GM23338 (cell line): ENCODE measurements around the gene LRBA. TPM values are rescaled to one million over a fixed set of nuclear protein-coding genes. Genes with fewer than 3 reads are reported as not detected.

ENCODE experiments used
- ATAC-seq: fragments of 200-7000 bp; cut with Tn5 transposase; 3 replicates; pipeline ENCODE4 v1.9.1; 2020
- DNase-seq: peaks from one replicate; pipeline ENCODE4 v3.0.0-alpha.2; 2015; ENCODE audit warnings: low spot score
- H2AFZ ChIP-seq: fragments of 200-600 bp; sonication (generic); 2 replicates; pipeline ENCODE4 v1.8.0; 2016; ENCODE audit warnings: antibody characterized with exemption, mild to moderate bottlenecking, moderate library complexity
- H3F3A ChIP-seq: fragments of 200-600 bp; sonication (generic); replicated peaks from 2 replicates; pipeline ENCODE4 v1.8.0; 2017; ENCODE audit warnings: antibody characterized with exemption, mixed run types, low read depth
- H3K27ac ChIP-seq: fragments of 200-600 bp; sonication (generic); 2 replicates; pipeline ENCODE4 v1.6.1; 2016; ENCODE audit warnings: low read depth
- H3K27me3 ChIP-seq: fragments of 200-600 bp; sonication (generic); 2 replicates; pipeline ENCODE4 v1.8.0; 2016; ENCODE audit warnings: mild to moderate bottlenecking, mixed run types, moderate library complexity; ENCODE audit not compliant: insufficient read depth
- H3K36me3 ChIP-seq: fragments of 200-600 bp; sonication (generic); 2 replicates; pipeline ENCODE4 v1.8.0; 2016; ENCODE audit warnings: mild to moderate bottlenecking; ENCODE audit not compliant: insufficient read depth
- H3K4me1 ChIP-seq: fragments of 200-600 bp; sonication (generic); 2 replicates; pipeline ENCODE4 v1.8.0; 2016; ENCODE audit warnings: mild to moderate bottlenecking, moderate library complexity; ENCODE audit not compliant: insufficient read depth
- H3K4me2 ChIP-seq: fragments of 200-600 bp; sonication (generic); 2 replicates; pipeline ENCODE4 v1.7.1; 2017; ENCODE audit warnings: mixed run types
- H3K4me3 ChIP-seq: fragments of 200-600 bp; sonication (generic); 2 replicates; pipeline ENCODE4 v1.6.1; 2016; ENCODE audit warnings: mixed run types
- H3K79me2 ChIP-seq: fragments of 200-600 bp; sonication (generic); replicated peaks from 2 replicates; pipeline ENCODE4 v1.8.0; 2017; ENCODE audit warnings: mild to moderate bottlenecking; ENCODE audit not compliant: insufficient read depth
- H3K9me2 ChIP-seq: fragments of 200-600 bp; sonication (generic); 2 replicates; pipeline ENCODE4 v1.8.0; 2017; ENCODE audit not compliant: insufficient read depth
- H4K20me1 ChIP-seq: fragments of 200-600 bp; sonication (generic); replicated peaks from 2 replicates; pipeline ENCODE4 v1.8.0; 2017; ENCODE audit warnings: mild to moderate bottlenecking; ENCODE audit not compliant: insufficient read depth
- H3K27ac Mint-ChIP-seq: 2 replicates; pipeline ENCODE4 v1.8.0; 2020; ENCODE audit warnings: inconsistent platforms, mild to moderate bottlenecking, moderate library complexity, mixed read lengths
- H3K27me3 Mint-ChIP-seq: 3 replicates; pipeline ENCODE4 v1.8.0; 2022; ENCODE audit warnings: low read depth, mild to moderate bottlenecking, moderate library complexity, mixed read lengths, inconsistent platforms; ENCODE audit not compliant: insufficient read depth, poor library complexity
- H3K36me3 Mint-ChIP-seq: 3 replicates; pipeline ENCODE4 v1.8.0; 2021; ENCODE audit warnings: low read depth, mild to moderate bottlenecking, inconsistent platforms, moderate library complexity, mixed read lengths
- H3K4me1 Mint-ChIP-seq: 3 replicates; pipeline ENCODE4 v1.8.0; 2020; ENCODE audit warnings: mild to moderate bottlenecking, inconsistent platforms, mixed read lengths
- H3K4me3 Mint-ChIP-seq: 3 replicates; pipeline ENCODE4 v1.8.0; 2021; ENCODE audit warnings: moderate library complexity, mild to moderate bottlenecking, inconsistent platforms, mixed read lengths
- H3K9me3 Mint-ChIP-seq: 3 replicates; pipeline ENCODE4 v1.8.0; 2020; ENCODE audit warnings: moderate library complexity, mild to moderate bottlenecking, inconsistent platforms, mixed read lengths
- CREB1 ChIP-seq: fragments of 250-450 bp; sonication (Bioruptor Pico); IDR thresholded peaks from 2 replicates; pipeline ENCODE4 v1.5.0; 2020; ENCODE audit warnings: low read depth, mild to moderate bottlenecking, moderate library complexity
- EZH2 ChIP-seq: fragments of 200-600 bp; sonication (generic); IDR thresholded peaks from one replicate; pipeline ENCODE4 v1.8.0; 2017; ENCODE audit warnings: antibody characterized with exemption, mild to moderate bottlenecking, low read depth; ENCODE audit not compliant: unreplicated experiment
- JUNB ChIP-seq: IDR thresholded peaks from one replicate; pipeline ENCODE4 v1.6.1; 2016; ENCODE audit warnings: antibody characterized with exemption; ENCODE audit not compliant: unreplicated experiment
- REST ChIP-seq: IDR thresholded peaks from one replicate; pipeline ENCODE4 v1.6.1; 2018; ENCODE audit warnings: antibody characterized with exemption; ENCODE audit not compliant: unreplicated experiment
- ZNF114 ChIP-seq: fragments of 250-450 bp; sonication (Bioruptor Pico); IDR thresholded peaks from 2 replicates; pipeline ENCODE4 v1.5.0; 2020; ENCODE audit warnings: mild to moderate bottlenecking, moderate library complexity
- ZNF462 ChIP-seq: fragments of 250-450 bp; sonication (Bioruptor Pico); IDR thresholded peaks from 2 replicates; pipeline ENCODE4 v1.5.0; 2020; ENCODE audit warnings: mild to moderate bottlenecking, moderate library complexity
- polyA plus RNA-seq: library from polyadenylated mRNA; unstranded; fragments of >200 nt; fragmentation: Nextera tagmentation; extraction: Ambion mirVana; gene quantifications from 2 replicates; pipeline ENCODE4 v1.2.1, GENCODE V29; 2016
- total RNA-seq: library from RNA; depleted of rRNA; stranded (reverse); fragments of >200 nt; shearing (Covaris generic); gene quantifications from 2 replicates; pipeline ENCODE4 v1.2.3, GENCODE V29; 2014
- TF ChIP-seq, protein P1 (sequence below), 2 experiments: fragments of 200-600 bp in 1 of 2; sonication (generic) in 1 of 2; conservative IDR thresholded peaks; 2 replicates each; pipeline versions ENCODE4 v1.5.1 to v1.6.1; 2016 to 2017; ENCODE audit warnings: antibody characterized with exemption in 2 of 2, low read depth in 2 of 2, mild to moderate bottlenecking in 2 of 2, moderate library complexity in 1 of 2
- TF ChIP-seq, protein P2 (sequence below): IDR thresholded peaks from 2 replicates; pipeline ENCODE4 v1.6.1; 2016; ENCODE audit warnings: antibody characterized with exemption

The LRBA gene
- total and polyA plus RNA-seq, 2 experiments from 2014 or later: 23.3 to 126 TPM

DNA sequence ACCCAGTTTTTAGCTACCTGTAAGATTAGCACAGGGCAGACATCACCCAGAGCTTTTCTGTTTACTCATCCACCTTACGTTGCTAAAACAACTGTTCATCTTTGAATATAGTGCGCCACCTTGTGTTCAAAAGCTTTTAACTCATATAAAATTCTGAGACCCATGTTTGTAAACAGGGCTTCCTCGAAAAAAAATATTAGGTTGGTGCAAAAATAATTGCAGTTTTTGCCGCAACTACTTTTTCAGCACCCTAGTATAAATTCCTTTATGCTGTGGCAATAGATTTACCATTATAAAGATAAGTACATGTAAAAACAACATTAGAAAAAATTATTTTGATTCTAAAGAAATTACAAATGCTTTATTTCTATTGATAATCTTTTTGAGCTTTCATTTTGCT is 147.9 kb downstream of the LRBA start:
- no peaks in the 10 kb centered on the region for H3K4me1 ChIP-seq
- H3K4me1 Mint-ChIP-seq: no peaks in the 10 kb centered on the region
- no peaks in the 10 kb centered on the region for H3K9me3 Mint-ChIP-seq
- 0 out of 2 replicates have a peak, but pooled peaks cover 3% of the 10 kb centered on the region for H3K79me2 ChIP-seq
- no peaks in the 10 kb centered on the region for H3K27me3 ChIP-seq
- no peaks in the 10 kb centered on the region for H3F3A ChIP-seq
- H3K36me3 Mint-ChIP-seq: peaks cover 3% of the 10 kb centered on the region; the same call in 2 of the 3 replicates
- H3K4me2 ChIP-seq: no peak overlapping the region
- peak; percentile 94 for DNase-seq
- H3K4me3 ChIP-seq: no peak overlapping the region
- H2AFZ ChIP-seq: no peak overlapping the region
- H3K27ac Mint-ChIP-seq: no peak overlapping the region
- no peaks in the 10 kb centered on the region for H3K27me3 Mint-ChIP-seq
- TF ChIP-seq JUNB: no peak
- TF ChIP-seq, protein P1, sequence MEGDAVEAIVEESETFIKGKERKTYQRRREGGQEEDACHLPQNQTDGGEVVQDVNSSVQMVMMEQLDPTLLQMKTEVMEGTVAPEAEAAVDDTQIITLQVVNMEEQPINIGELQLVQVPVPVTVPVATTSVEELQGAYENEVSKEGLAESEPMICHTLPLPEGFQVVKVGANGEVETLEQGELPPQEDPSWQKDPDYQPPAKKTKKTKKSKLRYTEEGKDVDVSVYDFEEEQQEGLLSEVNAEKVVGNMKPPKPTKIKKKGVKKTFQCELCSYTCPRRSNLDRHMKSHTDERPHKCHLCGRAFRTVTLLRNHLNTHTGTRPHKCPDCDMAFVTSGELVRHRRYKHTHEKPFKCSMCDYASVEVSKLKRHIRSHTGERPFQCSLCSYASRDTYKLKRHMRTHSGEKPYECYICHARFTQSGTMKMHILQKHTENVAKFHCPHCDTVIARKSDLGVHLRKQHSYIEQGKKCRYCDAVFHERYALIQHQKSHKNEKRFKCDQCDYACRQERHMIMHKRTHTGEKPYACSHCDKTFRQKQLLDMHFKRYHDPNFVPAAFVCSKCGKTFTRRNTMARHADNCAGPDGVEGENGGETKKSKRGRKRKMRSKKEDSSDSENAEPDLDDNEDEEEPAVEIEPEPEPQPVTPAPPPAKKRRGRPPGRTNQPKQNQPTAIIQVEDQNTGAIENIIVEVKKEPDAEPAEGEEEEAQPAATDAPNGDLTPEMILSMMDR (conservative IDR thresholded peaks at IDR 0.05; ENCODE audit: low read depth in 2 of 2): peak; percentile 63 to 75
- H4K20me1 ChIP-seq: no peaks in the 10 kb centered on the region; the same call in 1 of the 2 replicates
- ATAC-seq: peak; percentile 60
- H3K36me3 ChIP-seq: peaks cover 4% of the 10 kb centered on the region; the same call in 1 of the 2 replicates
- H3K9me2 ChIP-seq: no peaks in the 10 kb centered on the region
- no peak overlapping the region for H3K27ac ChIP-seq
- no peak overlapping the region for H3K4me3 Mint-ChIP-seq

DNA sequence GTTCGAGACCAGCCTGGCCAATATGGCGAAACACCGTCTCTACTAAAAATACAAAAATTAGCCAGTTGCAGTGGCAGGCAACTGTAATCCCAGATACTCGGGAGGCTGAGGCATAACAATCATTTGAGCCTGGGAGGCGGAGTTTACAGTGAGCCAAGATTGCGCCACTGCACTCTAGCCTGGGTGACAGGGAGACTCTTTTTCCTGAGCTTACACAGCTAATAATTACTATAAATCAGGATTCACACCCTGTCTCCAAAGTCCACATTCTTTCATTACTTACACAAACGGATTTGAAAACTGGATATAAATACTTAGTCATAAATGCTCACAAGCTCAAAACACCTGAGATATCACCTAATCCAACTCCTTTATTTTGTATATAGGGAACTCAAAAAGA is 151.6 kb downstream of the LRBA start:
- peaks cover 4% of the 10 kb centered on the region; the same call in 2 of the 3 replicates for H3K36me3 Mint-ChIP-seq
- no peaks in the 10 kb centered on the region for H3K27me3 Mint-ChIP-seq
- H3K27ac ChIP-seq: no peak overlapping the region
- no peaks in the 10 kb centered on the region for H3K4me1 Mint-ChIP-seq
- ATAC-seq (no peak), DNase-seq (no peak)
- no peaks in the 10 kb centered on the region for H3K27me3 ChIP-seq
- H3K9me2 ChIP-seq: no peaks in the 10 kb centered on the region
- H4K20me1 ChIP-seq: no peaks in the 10 kb centered on the region; the same call in 1 of the 2 replicates
- no peaks in the 10 kb centered on the region for H3K36me3 ChIP-seq
- H3K4me2 ChIP-seq: no peak overlapping the region
- H3K9me3 Mint-ChIP-seq: no peaks in the 10 kb centered on the region
- H3K27ac Mint-ChIP-seq: no peak overlapping the region
- H3F3A ChIP-seq: no peaks in the 10 kb centered on the region
- no peak overlapping the region for H3K4me3 Mint-ChIP-seq
- no peaks in the 10 kb centered on the region for H3K4me1 ChIP-seq
- TF ChIP-seq ZNF462 (CRISPR knock-in tag) (no peak), REST (no peak), CREB1 (CRISPR knock-in tag) (no peak), EZH2 (no peak), JUNB (no peak), ZNF114 (CRISPR knock-in tag) (no peak)
- TF ChIP-seq, protein P2, sequence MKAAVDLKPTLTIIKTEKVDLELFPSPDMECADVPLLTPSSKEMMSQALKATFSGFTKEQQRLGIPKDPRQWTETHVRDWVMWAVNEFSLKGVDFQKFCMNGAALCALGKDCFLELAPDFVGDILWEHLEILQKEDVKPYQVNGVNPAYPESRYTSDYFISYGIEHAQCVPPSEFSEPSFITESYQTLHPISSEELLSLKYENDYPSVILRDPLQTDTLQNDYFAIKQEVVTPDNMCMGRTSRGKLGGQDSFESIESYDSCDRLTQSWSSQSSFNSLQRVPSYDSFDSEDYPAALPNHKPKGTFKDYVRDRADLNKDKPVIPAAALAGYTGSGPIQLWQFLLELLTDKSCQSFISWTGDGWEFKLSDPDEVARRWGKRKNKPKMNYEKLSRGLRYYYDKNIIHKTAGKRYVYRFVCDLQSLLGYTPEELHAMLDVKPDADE: no peak
- 0 out of 2 replicates have a peak, but pooled peaks cover 3% of the 10 kb centered on the region for H3K79me2 ChIP-seq
- no peak overlapping the region for H2AFZ ChIP-seq
- no peak overlapping the region for H3K4me3 ChIP-seq
